ENCODE measurements around the gene RGS7.

- TF ChIP-seq CTCF (IDR thresholded peaks at IDR 0.05 in 4 of 5, conservative IDR thresholded peaks at IDR 0.05 in 1 of 5): no peak
- no peak for TF ChIP-seq POLR2A (IDR thresholded peaks at IDR 0.05)
Observed at GRCh38 chr1:241083285-241083684, 273.7 kb downstream of the RGS7 start.
